Breast epithelium (tissue), 3 donors: ENCODE results near the gene ARL4D.

ENCODE experiments used
- POLR2A ChIP-seq: fragments of 450-650 bp; IDR thresholded peaks from one replicate; pipeline ENCODE4 v1.6.1; 2016; ENCODE audit warnings: antibody characterized with exemption, mild to moderate bottlenecking, moderate library complexity
- POLR2AphosphoS5 ChIP-seq, 3 donors: sonication (generic); formaldehyde crosslinking; IDR thresholded peaks; one replicate each; pipeline ENCODE4 v1.6.1; 2017; ENCODE audit warnings: antibody characterized with exemption in 3 of 3
- TF ChIP-seq, protein P1 (sequence below), 3 donors: fragments of 450-650 bp; IDR thresholded peaks; one replicate each; pipeline ENCODE4 v1.5.1; 2016 to 2017; ENCODE audit warnings: antibody characterized with exemption in 3 of 3, mild to moderate bottlenecking in 3 of 3, moderate library complexity in 3 of 3

DNA sequence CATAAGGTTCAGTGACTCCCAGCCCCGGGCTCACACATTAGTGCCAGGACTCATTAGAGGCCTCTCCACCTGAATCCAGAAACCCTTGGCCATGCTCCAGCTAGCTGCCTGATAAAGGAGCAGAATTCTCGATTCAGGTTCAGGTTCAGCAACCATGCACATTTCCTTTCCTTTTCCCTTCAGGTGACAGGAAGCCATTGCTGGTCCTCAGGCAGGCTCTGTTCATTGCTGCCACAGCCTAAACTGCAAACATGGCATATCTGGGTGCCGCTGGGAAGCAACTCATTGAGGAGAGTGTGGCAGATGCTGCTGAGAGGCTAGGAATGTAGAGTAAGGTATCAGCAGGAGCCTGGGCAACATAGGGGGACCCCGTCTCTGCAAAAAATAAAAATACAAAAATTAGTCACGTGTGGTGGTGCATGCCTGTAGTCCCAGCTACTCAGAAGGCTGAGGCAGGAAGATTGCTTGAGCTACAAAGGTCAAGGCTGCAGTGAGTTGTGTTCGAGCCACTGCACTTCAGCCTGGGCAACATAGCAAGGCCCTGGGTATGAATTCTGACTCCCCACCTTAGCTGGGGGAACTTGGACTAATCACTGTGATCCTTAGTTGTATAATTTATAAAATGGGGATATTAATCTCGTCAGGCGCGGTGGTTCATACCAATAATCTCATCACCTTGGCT, 28.7 kb downstream of the ARL4D start:
- TF ChIP-seq, protein P1, sequence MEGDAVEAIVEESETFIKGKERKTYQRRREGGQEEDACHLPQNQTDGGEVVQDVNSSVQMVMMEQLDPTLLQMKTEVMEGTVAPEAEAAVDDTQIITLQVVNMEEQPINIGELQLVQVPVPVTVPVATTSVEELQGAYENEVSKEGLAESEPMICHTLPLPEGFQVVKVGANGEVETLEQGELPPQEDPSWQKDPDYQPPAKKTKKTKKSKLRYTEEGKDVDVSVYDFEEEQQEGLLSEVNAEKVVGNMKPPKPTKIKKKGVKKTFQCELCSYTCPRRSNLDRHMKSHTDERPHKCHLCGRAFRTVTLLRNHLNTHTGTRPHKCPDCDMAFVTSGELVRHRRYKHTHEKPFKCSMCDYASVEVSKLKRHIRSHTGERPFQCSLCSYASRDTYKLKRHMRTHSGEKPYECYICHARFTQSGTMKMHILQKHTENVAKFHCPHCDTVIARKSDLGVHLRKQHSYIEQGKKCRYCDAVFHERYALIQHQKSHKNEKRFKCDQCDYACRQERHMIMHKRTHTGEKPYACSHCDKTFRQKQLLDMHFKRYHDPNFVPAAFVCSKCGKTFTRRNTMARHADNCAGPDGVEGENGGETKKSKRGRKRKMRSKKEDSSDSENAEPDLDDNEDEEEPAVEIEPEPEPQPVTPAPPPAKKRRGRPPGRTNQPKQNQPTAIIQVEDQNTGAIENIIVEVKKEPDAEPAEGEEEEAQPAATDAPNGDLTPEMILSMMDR (IDR thresholded peaks at IDR 0.05): no peak
- TF ChIP-seq POLR2A (no peak), POLR2AphosphoS5 (IDR thresholded peaks at IDR 0.05) (no peak)
